GM19395 (cell line): Measurements from ENCODE around the gene DUOX2.
A peak's percentile ranks its signal among the peaks of the same experiment; 100 is the strongest.
"Not testable (repeated sequence)": the region's sequence is repeated elsewhere in the genome, so short reads cannot be mapped to it uniquely, and the experiment has no call there.

Source experiments
- ATAC-seq: cut with Tn5 transposase; IDR thresholded peaks from one replicate; pipeline ENCODE4 v1.9.1; 2021; ENCODE audit warnings: mild to moderate bottlenecking, moderate library complexity; ENCODE audit not compliant: unreplicated experiment

Gene DUOX2

GRCh38 chr15:45120081-45120972 is 6.4 kb upstream of the DUOX2 start:
- ATAC-seq, result no peak

GRCh38 chr15:45118996-45119395 is 5.0 kb upstream of the DUOX2 start:
- no peak for ATAC-seq

- ATAC-seq, result peak; percentile 94
Observed at GRCh38 chr15:45118131-45118588, 4.2 kb upstream of the DUOX2 start.

DNA sequence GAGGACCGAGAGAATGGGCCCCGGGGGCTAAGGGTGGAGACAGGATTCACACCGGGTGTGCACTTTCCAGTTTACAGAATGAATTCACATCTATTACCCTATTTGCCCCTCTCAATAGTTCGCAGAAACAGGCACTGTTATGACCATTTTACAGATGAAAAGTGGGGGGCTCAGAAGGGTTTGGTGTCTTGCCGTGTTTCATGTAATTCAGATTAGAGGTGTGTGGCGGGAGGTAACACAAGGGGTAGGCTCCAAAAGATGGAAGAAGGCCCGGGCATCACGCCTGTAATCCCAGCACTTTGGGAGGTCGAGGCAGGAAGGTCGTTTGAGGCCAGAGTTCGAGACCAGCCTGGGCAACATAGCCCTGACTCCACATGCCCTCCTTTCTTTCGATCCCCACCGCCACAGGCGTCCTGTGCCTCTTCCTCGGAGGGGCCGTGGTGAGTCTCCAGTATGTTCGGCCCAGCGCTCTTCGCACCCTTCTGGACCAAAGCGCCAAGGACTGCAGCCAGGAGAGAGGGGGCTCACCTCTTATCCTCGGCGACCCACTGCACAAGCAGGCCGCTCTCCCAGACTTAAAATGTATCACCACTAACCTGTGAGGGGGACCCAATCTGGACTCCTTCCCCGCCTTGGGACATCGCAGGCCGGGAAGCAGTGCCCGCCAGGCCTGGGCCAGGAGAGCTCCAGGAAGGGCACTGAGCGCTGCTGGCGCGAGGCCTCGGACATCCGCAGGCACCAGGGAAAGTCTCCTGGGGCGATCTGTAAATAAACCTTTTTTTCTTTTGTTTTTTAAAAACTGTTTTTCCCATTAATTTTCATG is 3.5 kb upstream of the DUOX2 start:
- ATAC-seq, result peak; percentile 31

GRCh38 chr15:45116482-45117307 is 2.7 kb upstream of the DUOX2 start:
- ATAC-seq, result no peak

DNA sequence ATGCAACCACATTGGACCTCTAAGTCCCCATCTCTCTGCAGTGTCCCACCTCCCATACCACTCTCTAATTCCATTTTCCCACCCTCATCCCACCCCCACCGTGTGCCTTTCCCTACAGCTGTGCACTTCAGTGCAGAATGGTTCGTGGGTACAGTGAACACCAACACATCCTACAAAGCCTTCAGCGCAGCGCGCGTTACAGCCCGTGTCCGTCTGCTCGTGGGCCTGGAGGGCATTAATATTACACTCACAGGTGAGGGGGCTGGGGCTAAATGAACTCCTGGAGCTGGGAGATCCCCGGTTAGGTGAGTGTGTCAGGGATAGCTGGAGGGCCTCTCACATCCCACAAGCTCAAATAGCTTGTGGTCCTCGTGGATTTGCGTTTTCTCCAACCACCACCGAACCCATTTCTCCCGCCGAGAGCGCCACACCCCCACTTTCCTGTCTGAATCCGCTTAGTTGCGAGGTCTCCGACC is 2.1 kb upstream of the DUOX2 start:
- no peak for ATAC-seq

DNA sequence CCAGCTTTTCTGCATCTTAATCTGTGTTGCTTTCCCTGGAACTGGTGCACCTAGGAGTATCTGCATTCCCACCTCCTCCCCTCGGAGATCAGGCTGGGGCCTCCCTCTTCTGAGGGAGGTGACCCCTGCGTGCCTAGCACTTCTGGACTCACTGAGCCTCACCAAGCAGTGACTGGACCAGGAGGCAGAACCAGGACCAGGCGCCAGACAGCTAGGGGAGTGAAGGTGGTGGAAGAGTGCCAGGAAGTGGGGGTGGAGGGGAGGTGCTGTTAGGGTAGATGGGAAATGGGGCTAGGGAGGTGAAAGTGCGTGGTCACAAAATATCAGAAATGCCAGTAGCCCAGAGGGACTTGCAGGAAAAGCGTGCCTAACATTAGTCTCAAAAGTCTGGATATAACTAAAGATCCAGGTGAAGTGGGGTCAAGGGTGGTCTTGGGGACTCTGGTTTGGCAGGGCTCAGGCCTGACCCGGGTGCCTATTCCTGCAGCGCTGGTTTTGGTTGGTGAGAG is 1.4 kb upstream of the DUOX2 start:
- ATAC-seq, result no peak

DNA sequence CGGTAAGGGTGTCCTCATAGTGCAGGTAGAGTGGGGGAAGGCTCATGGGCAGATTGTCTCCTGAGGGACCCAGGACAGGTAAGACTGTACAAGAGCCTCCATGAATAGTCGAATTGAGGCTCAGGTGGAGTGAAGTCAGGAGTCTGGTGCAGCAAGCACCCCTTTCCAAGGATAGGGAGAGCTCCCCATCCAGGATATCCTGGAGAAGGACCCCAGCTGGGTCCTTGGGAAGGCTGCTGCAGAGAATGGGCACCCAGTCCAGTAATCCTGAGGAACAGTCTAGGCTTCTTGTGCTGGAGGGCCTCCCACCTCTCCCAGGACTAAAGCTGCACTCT is 746 bp upstream of the DUOX2 start:
- ATAC-seq, result no peak

DNA sequence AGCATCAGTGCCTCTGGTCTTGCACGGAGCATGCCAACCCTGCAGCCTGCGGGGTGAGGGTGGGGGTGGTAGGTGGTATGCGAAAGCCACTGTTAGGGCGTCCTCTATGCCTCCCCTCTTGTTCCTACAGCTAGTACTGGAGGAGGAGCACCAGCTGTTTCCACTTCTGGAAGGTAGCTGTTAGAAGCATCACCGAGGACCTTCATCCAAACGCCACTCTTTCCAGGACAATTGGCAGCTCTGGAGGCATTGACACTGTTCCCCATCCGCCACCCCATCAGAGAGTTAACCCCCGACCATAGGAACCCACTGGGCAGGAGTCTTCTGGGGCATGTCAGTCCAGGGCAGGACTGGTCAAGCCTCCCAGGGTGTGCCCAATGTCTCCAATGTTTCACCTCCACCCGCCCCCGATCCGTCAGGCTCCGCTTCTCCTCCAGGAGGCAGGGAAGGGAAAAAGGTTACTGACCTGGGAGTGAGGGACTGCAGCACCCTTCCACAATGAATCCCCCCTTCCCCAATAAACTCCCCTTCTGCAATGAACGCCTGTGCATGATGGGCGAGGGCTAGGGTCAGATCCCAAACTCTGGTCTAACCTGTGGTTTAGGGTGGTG is 487 bp downstream of the DUOX2 start:
- ATAC-seq, result no peak

DNA sequence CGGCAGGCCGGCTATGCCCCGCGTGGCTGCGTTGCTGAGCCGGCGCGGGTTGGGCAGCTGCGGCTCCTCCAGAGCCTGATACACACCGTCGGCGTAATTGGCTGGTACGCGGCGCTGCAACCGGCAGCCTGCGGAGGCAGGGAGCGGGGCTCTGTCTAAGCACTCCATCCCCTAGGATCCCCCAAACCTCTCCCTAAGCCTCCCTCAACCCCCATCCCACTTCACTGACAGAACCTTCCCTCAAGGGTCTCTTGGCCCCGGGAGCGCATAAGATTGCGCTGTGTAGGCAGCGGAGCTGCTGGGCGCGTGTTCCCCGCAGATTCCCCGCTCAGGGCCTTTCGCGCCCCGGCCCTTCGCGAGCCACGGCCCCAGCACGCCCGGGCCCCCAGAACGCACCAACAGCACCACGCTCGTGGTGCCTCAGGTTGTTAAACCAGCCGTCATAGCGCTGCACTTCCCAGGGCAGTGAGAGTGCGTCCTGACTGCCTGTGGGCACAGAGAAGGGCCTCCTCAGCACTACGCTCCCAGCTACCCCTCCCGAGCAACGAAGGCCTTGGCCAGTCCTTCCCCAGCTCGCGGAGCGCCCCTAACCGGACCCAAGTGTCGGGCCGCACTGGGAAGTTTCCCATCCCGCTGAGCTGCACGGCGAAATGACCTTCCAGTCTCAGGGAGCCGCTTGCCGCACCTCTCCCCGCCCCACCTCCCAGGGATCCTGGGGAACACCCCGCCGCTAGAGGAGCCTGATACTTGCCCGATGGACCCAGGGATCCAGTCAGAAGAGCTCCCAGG is 1.2 kb downstream of the DUOX2 start:
- no peak for ATAC-seq

DNA sequence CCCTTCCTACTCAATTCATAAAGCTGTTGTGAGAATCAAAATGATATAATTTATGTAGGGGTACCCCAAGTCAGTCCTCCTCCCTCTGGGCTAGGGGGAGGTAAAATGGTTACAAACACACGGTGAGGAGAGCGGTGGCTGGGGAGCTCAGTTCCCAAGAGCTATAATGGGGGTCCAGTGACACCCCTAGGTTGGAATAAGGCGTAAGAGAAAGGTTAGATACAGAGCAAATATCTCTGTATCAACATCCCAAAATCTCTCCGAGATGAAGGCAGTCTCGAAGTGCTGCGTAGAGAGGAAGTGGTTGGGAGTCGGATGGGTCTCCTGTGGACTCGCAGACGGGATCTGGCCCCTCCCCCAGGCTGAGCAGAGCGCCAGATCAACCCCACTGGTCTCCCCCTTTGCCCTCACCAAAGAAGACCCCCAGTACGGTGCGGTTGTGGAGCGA is 1.8 kb downstream of the DUOX2 start:
- ATAC-seq, result no peak

DNA sequence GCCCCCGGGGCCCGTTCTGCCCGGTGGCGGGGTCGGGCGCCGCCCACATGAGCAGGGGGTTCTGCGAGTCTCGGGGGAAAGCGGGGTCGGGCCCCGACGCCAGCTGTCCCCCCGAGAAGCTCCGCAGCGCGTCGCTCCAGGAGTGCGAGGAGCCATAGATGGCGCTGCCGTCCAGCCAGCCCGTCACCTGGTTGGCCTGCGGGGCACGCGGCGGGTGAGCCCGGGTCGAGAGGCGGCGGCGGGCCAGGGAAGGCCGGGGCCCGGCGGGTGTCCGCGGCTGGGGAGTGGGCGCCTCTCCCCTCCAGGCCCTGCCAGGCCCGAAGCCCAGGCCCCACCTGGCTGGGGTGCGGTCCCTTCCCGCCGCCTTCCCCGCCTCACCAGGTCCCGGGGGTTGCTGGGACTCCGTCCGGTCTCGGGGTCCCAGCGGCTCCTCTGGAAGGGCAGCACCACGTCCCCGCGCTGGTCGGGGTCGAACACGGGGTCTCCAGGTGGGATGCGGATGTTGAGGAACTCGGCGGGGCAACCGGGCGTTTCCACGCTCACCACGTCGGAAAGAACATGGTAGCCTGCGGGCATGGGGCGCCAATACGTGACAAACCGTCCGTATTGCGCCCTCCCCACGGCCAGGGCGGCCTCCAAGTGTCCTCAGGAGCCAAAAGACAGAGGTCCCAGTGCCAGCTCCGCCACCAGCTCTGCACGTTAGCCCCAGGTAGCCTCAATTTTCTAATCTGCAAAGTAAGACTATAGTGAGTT is 2.4 kb downstream of the DUOX2 start:
- no peak for ATAC-seq

DNA sequence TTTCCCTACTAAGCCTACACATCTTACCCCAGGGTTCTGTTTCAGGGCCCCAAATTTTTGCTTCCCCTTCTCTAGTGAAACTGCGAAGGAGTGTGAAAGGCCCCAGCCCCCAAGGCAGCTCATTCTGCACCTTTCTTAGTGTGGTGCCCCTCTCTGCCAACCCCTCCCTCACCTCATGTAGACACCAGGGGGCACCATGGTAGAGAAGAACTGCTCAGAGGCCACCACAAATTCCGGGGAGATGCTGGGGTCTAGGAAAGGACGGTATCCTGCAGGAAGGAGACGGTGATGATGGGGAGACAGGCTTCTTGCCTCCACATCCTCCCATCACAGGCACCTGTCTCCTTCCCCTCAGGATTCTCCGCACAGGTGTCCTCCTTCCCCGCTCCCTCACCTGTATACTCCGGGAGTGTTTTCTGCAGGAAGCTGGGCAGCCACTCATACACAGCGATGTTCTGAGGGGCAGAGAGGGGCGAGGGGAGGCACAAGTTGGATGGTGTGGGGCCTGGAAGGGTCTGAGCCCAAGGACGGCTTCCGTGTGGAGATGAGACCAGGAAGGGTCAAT is 3.6 kb downstream of the DUOX2 start:
- no peak for ATAC-seq

GRCh38 chr15:45107941-45108630 is 5.9 kb downstream of the DUOX2 start:
- ATAC-seq, result no peak

DNA sequence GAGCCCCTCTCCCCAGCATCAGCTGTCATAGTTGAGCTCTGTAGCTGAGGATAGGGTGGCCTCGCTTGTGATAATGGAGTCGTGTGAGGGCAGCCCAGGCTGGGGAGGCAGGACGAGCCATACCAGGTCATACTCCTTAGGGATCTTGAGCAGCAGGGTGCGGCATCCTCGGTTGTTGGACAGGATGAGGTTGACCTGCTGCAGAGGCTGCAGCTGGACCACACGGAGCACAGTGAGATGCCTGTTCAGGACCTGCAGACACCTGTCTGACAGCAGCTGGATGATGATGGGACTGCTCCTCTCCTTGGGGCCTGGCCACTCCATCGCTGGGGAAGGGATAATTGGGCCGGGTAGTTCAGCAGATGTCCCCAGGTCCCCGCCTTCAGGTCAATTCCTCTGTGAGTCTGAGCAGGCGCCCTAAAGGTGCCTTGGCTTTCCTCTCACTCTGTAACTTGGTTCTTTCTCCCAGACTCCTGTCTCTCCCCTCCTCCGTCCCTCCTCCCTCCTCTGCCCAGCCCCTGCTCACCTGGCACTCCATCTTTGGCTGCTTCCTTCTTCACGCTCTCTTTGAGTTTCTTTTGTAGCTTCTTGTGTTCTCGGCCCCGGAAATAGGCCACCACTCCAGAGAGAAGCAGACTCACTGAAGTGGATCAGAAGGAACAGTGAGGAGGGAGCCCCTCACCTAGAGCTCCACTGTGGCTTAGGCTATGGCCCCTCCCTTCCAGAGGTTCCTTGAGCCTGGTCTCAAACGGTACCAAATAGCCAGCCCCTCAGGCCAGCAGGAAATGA is 7.8 kb downstream of the DUOX2 start:
- no peak for ATAC-seq

DNA sequence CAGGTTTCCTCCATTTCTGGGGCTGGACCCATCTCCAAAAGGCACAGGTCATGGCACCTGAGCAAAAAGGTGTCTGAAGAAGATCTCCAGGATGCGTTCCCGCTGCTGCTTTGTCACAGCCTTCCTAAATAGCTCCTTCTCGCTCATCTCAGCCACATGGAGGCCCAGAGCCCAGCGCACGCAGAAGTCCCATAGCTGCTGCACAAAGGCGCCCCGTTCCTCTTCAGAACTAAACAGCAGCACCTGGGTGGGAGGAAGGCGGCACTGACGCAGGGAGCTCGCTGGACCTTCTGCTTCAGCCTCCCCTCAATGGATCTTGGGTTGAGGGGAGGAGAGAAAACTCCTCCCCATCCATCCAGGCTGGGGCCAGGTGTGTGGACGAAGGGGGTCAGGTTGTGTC is 8.4 kb downstream of the DUOX2 start:
- no peak for ATAC-seq

GRCh38 chr15:45104170-45104569 is 9.8 kb downstream of the DUOX2 start:
- not testable (repeated sequence) for ATAC-seq
